ENCODE results near the gene CSGALNACT2. TPM values are rescaled to one million over a fixed set of nuclear protein-coding genes. Genes with fewer than 3 reads are reported as not detected.
"Not testable (repeated sequence)": the region's sequence is repeated elsewhere in the genome, so short reads cannot be mapped to it uniquely, and the experiment has no call there.

CSGALNACT2 gene, protein sequence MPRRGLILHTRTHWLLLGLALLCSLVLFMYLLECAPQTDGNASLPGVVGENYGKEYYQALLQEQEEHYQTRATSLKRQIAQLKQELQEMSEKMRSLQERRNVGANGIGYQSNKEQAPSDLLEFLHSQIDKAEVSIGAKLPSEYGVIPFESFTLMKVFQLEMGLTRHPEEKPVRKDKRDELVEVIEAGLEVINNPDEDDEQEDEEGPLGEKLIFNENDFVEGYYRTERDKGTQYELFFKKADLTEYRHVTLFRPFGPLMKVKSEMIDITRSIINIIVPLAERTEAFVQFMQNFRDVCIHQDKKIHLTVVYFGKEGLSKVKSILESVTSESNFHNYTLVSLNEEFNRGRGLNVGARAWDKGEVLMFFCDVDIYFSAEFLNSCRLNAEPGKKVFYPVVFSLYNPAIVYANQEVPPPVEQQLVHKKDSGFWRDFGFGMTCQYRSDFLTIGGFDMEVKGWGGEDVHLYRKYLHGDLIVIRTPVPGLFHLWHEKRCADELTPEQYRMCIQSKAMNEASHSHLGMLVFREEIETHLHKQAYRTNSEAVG
- total RNA-seq (2014; rRNA removed; shearing (Covaris generic)) = 3.7 and 6.7 TPM in 2 replicates

DNA sequence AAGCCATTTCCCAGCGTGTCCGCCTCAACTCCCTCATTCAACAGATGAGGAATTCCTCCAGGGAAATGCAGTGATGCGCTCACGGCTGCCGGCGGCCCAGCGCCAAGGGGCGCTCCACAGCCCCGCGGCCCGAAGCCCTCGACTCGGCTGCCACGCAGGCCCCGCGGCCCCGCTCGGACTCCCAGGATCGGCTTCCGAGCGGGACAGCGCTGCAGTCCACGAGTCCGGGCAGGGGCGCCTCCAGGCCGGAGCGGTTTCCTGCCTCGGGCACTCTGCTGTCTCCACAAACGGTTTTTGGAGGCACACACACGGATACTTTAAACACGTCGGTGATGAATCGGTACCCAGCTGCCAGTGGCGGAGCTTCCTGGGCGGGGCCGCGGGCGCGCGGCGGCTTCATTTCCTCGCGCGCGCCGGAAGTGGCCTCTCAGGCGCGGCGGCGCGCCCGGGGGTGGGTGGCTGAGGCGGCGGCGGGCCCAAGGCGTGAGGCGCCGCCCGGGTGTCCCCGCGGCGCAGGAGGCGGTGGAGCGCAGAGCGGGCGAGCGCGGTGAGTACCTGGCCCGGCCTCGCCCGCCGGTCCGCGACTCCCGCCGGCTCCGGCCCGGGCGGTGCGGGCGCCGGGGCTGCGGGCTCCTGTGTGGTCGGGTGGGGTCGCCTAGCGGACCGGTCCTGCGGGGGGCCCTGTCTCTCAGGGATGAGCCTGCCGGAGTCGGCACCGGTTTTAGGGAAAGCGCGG is at the start of gene CSGALNACT2:
Gene CSGALNACT2 (plus strand): TSS at position 425 of the 736 bp plus-strand sequence. CDS start 16,705 bp downstream, outside the sequence.
- peak; percentile 79 to 85 for DNase-seq (ENCODE audit: low read depth in 1 of 2, low spot score in 2 of 2)
- Histone ChIP-seq H3K36me3 (peaks cover 10% of the 10 kb centered on the region), H3K4me1 (replicated peaks) (peaks cover 28% of the 10 kb centered on the region), H3K27me3 (replicated peaks) (no peaks in the 10 kb centered on the region), H3K4me3 (peak within 1 kb of the TSS; percentile 85), H3K27ac (peak within 1 kb of the TSS; percentile 92), H3K9me3 (replicated peaks) (no peaks in the 10 kb centered on the region)

DNA sequence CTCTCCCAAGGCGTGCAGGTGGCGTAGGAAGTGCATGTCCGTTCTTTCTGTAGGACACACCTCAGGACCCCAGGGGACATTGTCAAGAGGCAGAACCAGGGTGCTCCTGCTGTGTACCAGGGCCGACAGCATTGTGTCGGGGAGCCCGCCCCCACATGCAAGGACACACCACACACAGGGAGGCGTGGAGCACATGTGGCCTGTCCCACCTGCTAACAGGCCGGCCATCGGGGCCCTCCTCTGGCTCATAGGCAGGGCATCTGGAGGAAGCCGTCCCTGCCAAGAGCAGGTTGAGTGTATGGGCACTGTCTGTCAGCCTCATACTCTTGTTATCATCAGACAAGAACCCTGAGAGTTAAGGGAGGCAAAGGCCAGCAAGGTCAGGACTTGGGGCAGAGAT is 48.7 kb upstream of the CSGALNACT2 start:
- no peak overlapping the region for H3K27ac ChIP-seq
- no peak for DNase-seq (ENCODE audit: low read depth in 1 of 2, low spot score in 2 of 2)
- peaks cover 5% of the 10 kb centered on the region for H3K27me3 ChIP-seq (replicated peaks)
- H3K9me3 ChIP-seq (replicated peaks) = no peaks in the 10 kb centered on the region
- no peak overlapping the region for H3K4me3 ChIP-seq
- H3K36me3 ChIP-seq = no peaks in the 10 kb centered on the region
- no peaks in the 10 kb centered on the region for H3K4me1 ChIP-seq (replicated peaks)

DNA sequence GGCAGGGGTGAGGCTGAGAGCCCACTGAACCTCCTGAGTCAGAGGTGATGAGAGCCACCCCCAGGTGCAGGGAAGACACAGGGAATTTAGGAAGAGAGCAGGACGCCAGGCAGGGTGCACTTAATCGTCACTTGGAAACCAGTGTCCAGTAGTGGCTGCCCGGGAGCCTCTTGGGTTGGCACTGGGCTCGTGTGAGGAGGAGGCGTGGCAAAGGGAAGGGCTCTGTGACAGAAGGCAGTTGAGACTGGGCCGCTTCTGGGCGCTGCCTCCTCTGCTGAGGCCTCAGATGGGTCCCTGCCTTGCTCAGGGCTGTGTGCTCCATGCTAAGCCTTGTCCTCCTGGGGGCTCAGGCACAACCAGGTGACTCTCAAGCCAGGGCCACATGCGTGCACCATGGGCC is 48.1 kb upstream of the CSGALNACT2 start:
- Histone ChIP-seq H3K36me3 (no peaks in the 10 kb centered on the region), H3K27ac (no peak overlapping the region), H3K4me1 (replicated peaks) (no peaks in the 10 kb centered on the region), H3K9me3 (replicated peaks) (no peaks in the 10 kb centered on the region), H3K27me3 (replicated peaks) (peaks cover 5% of the 10 kb centered on the region), H3K4me3 (no peak overlapping the region)
- no peak for DNase-seq (ENCODE audit: low read depth in 1 of 2, low spot score in 2 of 2)

DNA sequence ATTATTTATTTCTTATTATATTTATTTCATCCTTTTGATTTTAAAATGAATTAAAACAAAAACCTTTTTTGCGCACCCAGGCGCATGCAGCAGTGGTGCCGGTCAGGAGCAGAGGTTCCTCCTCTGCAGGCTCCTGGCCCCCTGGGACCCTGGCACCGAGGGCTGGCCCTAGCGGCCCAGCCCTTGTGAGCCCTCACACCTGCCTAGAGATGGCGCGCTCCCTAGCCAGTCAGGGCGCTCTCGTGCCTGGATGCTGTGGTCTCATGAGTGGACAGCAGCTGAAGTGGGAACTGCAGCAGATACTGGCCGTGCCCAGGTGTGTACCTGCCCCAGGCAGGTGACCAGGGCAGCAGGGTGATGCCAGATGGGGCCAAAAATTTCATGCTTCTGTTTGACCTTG is 47.6 kb upstream of the CSGALNACT2 start:
- DNase-seq (ENCODE audit: low read depth in 1 of 2, low spot score in 2 of 2) = no peak
- H3K27me3 ChIP-seq (replicated peaks) = peaks cover 5% of the 10 kb centered on the region
- no peak overlapping the region for H3K4me3 ChIP-seq
- no peaks in the 10 kb centered on the region for H3K36me3 ChIP-seq
- no peaks in the 10 kb centered on the region for H3K4me1 ChIP-seq (replicated peaks)
- H3K27ac ChIP-seq = no peak overlapping the region
- H3K9me3 ChIP-seq (replicated peaks) = no peaks in the 10 kb centered on the region

DNA sequence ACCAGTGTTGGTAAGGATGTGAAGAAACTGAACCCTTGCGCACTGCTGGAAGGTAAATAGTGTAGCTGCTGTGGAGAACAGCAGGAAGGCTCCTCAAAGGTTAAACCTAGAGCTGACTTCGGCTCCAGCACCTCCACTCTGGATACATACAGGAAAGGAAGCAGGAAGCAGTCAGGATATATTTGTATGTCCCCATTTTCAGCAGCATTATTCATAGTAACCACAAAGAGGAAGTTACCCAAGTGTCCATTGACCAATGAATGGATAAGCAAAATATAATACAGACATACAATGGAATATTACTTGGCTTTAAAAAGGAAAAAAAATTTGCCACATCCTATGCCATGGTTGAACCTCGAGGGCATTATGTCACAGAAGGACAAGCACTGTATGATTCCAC is 46.4 kb upstream of the CSGALNACT2 start:
- DNase-seq (ENCODE audit: low read depth in 1 of 2, low spot score in 2 of 2) = no peak
- Histone ChIP-seq H3K4me1 (replicated peaks) (no peaks in the 10 kb centered on the region), H3K36me3 (no peaks in the 10 kb centered on the region), H3K4me3 (no peak overlapping the region), H3K27ac (no peak overlapping the region), H3K27me3 (replicated peaks) (peaks cover 5% of the 10 kb centered on the region), H3K9me3 (replicated peaks) (no peaks in the 10 kb centered on the region)

DNA sequence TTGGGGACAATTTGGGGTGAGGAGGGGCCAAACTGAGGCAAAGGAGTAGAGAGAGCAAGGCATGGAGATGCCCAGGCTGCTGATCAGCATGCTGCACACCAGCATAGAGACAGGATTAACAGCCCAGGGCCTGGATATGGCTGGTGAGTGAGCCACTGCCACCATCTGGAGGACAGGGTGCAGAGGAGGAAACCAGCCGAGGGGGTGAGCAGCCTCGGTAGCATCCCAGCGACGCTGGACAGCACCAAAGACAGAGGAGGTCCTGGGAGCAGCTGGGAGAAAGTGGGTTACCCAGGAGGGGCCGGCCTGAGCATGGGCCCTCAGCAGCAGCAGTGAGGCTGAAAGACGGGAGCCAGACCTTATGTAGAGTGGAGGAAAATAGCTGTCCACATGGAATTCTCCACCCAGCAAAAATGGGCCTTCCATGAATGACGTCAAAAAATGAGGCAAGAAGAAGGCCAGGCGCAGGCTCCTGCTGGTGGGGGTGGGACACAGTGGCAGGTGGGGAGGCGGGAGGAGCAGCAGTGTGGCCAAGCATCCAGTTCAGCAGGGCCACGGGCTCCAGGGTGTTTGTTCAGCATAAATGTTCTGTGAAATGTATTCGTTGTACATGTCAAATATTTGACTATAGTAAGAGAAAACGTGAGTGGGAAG is 44.7 kb upstream of the CSGALNACT2 start:
- Histone ChIP-seq H3K36me3 (no peaks in the 10 kb centered on the region), H3K9me3 (replicated peaks) (no peaks in the 10 kb centered on the region), H3K27me3 (replicated peaks) (peaks cover 5% of the 10 kb centered on the region), H3K4me1 (replicated peaks) (no peaks in the 10 kb centered on the region), H3K4me3 (no peak overlapping the region), H3K27ac (no peak overlapping the region)
- no peak for DNase-seq (ENCODE audit: low read depth in 1 of 2, low spot score in 2 of 2)

DNA sequence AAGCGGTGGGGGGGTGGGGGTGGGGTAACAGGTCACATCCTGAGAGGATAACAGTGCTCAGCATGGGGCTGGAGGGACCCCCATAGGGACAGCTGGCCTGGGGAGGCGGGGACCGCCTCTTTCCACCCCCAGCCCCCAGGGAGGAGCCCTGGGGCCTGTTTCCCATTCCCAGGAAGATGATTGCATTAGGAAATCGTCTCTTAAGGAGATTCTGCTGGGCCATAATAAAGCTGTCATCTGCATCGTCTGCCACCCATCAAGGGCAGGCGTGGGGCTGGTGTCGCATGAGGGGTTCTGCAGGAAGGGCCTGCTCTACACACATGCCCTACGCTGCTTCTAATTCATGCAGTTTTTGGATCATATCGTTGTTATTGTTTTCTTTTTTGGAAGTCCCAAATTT is 44.2 kb upstream of the CSGALNACT2 start:
- no peak overlapping the region for H3K27ac ChIP-seq
- peaks cover 5% of the 10 kb centered on the region; the same call in 1 of the 2 replicates for H3K27me3 ChIP-seq (replicated peaks)
- H3K4me3 ChIP-seq = no peak overlapping the region
- H3K4me1 ChIP-seq (replicated peaks) = no peaks in the 10 kb centered on the region
- H3K9me3 ChIP-seq (replicated peaks) = no peaks in the 10 kb centered on the region
- no peaks in the 10 kb centered on the region for H3K36me3 ChIP-seq
- DNase-seq (ENCODE audit: low read depth in 1 of 2, low spot score in 2 of 2) = no peak

DNA sequence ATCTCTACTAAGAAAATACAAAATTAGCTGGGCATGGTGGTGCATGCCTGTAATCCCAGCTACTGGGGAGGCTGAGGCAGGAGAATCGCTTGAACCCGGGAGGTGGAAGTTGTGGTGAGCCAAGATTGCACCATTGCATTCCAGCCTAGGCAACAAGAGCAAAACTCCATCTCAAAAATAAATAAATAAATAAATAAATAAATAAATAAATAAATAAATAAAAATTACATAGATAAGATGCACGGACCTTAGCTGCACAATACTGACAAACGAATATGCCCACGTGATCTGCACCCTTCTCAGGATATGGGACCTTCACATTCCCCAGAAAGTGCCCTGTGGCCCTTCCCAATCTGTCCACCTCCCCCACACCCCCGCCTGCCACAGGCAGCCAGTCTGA is 38.9 kb upstream of the CSGALNACT2 start:
- H3K4me3 ChIP-seq; DNase-seq (ENCODE audit: low read depth in 1 of 2, low spot score in 2 of 2); H3K36me3 ChIP-seq; H3K9me3 ChIP-seq (replicated peaks); H3K27ac ChIP-seq; H3K27me3 ChIP-seq (replicated peaks); H3K4me1 ChIP-seq (replicated peaks): not testable (repeated sequence)

DNA sequence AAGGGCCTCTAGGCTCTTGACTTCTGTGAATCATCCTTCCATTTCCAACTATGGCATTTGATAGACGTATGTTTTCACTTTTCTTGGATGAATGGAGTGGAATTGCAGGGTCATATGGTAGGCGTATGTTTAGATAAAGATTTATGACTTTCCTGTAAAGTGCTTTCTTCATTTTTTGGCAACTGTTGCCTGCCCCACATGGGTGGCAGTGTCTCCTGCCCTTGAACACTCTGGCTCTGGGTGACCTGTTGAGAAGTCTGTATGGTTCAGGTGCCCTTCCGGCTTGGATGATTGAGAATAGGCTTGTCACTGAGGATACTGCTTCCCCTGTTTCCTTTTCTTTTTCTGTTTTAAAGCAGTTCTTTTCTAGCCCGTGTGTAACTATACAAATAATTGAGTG is 38.3 kb upstream of the CSGALNACT2 start:
- Histone ChIP-seq H3K36me3 (no peaks in the 10 kb centered on the region), H3K9me3 (replicated peaks) (peaks cover 6% of the 10 kb centered on the region), H3K27me3 (replicated peaks) (peaks cover 13% of the 10 kb centered on the region), H3K27ac (no peak overlapping the region), H3K4me3 (no peak overlapping the region), H3K4me1 (replicated peaks) (peaks cover 5% of the 10 kb centered on the region)
- no peak for DNase-seq (ENCODE audit: low read depth in 1 of 2, low spot score in 2 of 2)

DNA sequence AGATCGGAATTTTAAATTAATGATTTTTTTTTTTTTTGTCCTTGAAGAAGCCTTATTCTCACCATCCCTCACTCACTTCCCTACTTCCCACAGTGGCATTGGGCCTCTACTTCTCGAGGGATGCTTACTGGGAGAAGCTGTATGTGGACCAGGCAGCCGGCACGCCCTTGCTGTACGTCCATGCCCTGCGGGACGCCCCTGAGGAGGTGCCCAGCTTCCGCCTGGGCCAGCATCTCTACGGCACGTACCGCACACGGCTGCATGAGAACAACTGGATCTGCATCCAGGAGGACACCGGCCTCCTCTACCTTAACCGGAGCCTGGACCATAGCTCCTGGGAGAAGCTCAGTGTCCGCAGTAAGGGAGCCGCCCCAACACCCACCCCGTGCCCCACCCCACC is 37.9 kb upstream of the CSGALNACT2 start:
- Histone ChIP-seq H3K27ac (no peak overlapping the region), H3K27me3 (replicated peaks) (peaks cover 13% of the 10 kb centered on the region), H3K9me3 (replicated peaks) (peaks cover 10% of the 10 kb centered on the region), H3K36me3 (no peaks in the 10 kb centered on the region), H3K4me3 (no peak overlapping the region), H3K4me1 (replicated peaks) (peaks cover 9% of the 10 kb centered on the region)
- no peak for DNase-seq (ENCODE audit: low read depth in 1 of 2, low spot score in 2 of 2)

DNA sequence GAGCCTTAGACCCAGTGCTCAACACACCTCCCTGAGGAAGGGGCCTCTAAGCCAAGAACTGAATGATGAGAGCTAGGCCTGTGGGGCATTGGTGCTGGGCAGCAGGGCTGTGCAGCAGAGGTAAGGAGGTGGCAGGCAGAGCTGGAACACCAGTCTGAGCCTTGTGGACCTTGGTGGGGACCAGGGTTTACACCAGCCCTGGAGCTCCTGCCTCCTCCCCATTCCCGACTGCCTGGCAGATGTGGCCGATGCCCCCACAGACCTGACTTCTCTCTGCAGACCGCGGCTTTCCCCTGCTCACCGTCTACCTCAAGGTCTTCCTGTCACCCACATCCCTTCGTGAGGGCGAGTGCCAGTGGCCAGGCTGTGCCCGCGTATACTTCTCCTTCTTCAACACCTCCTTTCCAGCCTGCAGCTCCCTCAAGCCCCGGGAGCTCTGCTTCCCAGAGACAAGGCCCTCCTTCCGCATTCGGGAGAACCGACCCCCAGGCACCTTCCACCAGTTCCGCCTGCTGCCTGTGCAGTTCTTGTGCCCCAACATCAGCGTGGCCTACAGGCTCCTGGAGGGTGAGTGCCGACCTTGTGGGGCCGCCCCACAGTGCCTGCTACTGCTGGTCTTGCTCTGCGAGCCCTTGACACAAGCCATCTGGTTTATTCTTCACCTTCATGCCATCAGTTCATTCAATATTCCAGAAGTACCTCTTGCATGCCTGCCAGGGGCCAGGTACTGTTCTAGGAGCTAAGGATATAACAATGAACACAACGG is 36.0 kb upstream of the CSGALNACT2 start:
- DNase-seq (ENCODE audit: low read depth in 1 of 2, low spot score in 2 of 2) = no peak
- Histone ChIP-seq H3K9me3 (replicated peaks) (peaks cover 11% of the 10 kb centered on the region), H3K4me1 (replicated peaks) (peaks cover 13% of the 10 kb centered on the region), H3K27ac (no peak overlapping the region), H3K36me3 (no peaks in the 10 kb centered on the region), H3K27me3 (replicated peaks) (peaks cover 13% of the 10 kb centered on the region), H3K4me3 (no peak overlapping the region)

DNA sequence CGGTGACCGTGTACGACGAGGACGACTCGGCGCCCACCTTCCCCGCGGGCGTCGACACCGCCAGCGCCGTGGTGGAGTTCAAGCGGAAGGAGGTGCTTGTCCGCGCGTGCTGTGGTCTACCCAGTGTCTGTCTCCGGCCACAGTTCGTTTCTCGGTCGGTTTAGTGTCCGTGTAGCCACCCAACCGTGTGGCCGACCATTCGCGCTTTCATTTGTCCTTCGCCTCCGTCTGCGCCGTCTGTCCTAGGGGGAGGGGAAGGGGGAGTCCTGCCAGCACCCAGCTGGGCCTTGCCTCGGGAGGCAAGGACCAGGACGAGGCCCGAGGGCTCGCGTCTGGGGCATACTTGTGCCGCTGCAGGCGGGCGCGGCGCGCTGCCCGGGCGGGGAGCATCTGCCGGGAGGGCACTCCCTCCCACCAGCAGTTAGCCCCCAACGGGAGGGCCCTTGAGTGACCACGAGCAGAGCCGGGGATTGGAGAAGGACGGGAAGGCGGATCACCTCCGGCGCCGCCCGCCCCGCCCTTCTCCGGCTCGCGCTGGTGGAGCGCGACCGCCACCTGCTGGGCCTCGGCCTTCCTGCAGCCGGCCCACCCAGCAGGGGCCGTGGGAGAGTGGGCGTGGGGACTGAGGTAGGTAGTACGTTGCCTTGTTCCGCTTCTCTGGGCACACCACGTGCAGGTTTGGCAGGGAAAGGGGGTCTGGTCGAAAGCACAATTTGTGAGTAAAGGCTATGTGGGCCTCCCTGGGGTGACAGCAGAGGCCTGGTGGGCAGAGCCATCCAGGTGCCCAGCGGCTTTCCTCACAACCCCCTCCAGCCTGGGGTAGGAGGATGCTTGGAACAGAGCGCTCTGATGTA is 32.9 kb upstream of the CSGALNACT2 start:
- Histone ChIP-seq H3K27me3 (replicated peaks) (peaks cover 13% of the 10 kb centered on the region), H3K27ac (no peak overlapping the region), H3K36me3 (no peaks in the 10 kb centered on the region), H3K4me3 (peak overlapping the region; percentile 38), H3K4me1 (replicated peaks) (peaks cover 13% of the 10 kb centered on the region), H3K9me3 (replicated peaks) (peaks cover 11% of the 10 kb centered on the region)
- DNase-seq (ENCODE audit: low read depth in 1 of 2, low spot score in 2 of 2) = peak; percentile 73 to 78

DNA sequence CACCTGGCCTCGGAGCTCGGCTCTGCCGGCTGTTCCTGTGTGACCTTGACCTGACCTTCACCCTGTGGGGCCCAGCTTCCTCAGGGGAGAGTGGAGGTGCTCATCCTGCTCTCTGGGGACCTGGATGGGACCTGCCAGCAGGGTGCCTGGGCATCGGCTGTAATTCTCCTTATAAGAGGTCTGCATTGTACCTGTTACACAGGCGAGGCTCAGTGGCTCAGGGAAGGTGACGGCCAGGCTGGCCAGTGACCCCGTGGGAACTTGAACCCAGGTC is 32.4 kb upstream of the CSGALNACT2 start:
- no peak for DNase-seq (ENCODE audit: low read depth in 1 of 2, low spot score in 2 of 2)
- Histone ChIP-seq H3K27me3 (replicated peaks) (peaks cover 13% of the 10 kb centered on the region), H3K27ac (no peak overlapping the region), H3K9me3 (replicated peaks) (peaks cover 11% of the 10 kb centered on the region), H3K4me3 (no peak overlapping the region), H3K4me1 (replicated peaks) (peaks cover 13% of the 10 kb centered on the region), H3K36me3 (no peaks in the 10 kb centered on the region)
